Stimulated activated CD8-positive, alpha-beta memory T cell treated with anti-CD3 and anti-CD28 coated beads, Interleukin-7, amount 100 ng/mL, for 24 hours (primary cell): Measurements from ENCODE around the gene BST2.

Experiments
- DNase-seq: peaks from one replicate; pipeline ENCODE4 v3.0.0-alpha.2; 2020; ENCODE audit warnings: low read depth

BST2 gene

DNA sequence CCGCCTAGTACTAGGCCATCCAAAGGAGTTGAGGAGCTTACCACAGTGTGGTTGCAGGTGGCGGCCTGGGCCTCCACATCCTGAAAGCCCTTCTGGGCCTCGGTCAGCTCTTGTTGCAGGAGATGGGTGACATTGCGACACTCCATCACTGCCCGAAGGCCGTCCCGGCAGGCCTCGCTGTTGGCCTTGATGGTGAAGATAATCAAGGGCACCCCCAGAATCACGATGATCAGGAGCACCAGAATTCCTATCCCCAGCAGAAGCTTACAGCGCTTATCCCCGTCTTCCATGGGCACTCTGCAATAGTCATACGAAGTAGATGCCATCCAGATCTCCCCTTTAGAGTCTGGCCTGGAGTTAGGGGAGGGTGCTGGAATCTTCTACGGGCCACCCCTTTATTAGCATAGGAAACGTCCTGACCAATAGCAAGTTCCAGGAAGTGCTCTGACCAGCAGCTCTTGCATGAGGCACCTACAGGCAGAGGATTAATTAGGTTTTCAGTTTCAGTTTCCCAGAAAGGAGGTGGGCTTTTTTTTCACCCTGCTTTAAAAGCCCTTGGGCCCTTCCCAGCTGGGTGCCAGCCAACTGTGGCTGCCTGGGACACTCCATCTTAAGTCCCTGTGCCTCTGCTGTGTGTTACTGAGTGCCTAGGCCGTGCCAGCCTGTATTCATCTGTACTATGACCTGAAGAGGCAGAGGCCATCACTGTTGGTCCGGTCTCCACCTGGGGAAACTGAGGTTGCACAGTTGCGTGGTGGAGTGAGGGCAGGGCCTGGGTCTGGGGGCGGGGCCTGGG lies at the start of gene BST2:
Gene BST2 (minus strand): TSS at position 381 of the 796 bp plus-strand sequence. CDS start 55 bp downstream, at position 326.
- no peak for DNase-seq

DNA sequence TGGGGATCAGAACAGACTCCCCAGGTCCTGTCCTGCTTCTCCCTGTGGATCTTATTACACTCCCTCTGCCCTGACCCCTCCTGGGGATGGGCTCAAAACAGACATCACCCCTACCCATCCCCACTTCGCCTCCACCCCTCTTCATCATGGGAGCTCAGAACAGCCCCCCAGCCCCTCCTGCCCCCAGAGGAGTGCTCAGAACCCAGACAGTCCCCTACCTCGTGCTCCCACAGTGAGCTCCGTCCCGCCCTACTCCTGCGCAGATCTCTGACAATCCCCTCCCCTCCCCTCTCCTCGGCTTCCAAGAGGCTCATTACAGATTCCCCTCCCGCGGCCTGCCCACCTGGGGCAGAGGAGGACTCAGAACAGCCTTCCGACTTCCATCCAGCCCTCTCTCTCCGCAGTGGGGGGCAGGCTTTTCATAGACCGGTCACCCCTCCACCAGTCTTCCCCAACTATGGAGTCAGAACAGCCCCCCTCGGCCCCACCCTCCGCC lies 49.2 kb upstream of the BST2 start:
- no peak for DNase-seq

DNA sequence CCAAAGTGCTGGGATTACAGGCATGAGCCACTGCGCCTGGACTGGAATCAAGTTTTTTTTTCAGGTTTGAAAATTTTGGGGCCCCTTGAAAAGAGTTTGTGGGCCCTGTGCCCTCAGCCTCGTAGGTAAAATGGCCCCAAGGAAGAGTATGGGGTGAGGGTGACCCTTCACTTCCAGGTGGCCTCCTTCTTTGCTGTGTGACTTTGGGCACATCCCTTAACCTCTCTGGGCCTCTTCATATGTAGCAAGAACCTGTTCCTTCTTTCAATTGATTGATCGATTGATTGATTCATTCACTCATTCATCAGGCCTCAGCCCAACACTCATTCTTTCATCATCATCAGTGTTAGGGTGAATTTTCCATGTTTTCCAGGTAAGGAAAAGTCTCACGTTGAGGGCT lies 46.4 kb upstream of the BST2 start:
- DNase-seq = no peak

DNA sequence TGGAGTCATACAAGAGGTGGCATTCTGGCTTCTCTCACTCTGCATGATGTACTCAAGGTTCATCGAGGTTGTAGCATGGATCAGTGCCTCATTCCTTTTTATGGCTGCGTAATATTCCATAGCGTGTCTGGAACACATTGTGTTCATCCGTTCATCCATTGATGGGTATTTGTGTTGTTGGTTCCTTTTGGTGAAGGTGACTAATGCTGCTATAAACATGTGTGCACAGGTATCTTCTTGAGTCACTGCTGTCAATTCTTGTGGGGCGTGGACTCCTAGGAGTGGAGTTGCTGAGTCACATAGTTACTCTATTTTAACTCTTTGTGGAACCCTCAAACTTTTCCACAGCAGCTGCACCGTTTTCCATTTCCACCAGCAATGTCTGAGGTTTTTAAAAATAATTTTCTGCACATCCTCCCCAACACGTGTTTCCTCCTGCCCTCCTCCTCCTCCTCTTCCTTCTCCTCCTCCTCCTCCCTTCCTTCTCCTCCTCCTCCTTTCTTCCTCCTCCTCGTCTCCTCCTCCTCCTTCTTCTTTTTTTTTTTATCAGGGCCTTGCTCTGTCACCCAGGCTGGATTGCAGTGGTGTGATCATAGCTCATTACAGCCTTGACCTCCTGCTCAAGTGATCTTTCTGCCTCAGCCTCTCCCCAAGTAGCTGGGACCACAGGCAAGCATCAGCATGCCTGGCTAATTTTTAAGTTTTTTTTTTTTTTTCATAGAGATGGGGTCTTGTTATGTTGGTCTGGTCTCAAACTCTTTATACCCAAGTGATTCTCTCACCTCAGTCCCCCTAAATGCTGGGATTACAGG lies 45.0 kb upstream of the BST2 start:
- no peak for DNase-seq

DNA sequence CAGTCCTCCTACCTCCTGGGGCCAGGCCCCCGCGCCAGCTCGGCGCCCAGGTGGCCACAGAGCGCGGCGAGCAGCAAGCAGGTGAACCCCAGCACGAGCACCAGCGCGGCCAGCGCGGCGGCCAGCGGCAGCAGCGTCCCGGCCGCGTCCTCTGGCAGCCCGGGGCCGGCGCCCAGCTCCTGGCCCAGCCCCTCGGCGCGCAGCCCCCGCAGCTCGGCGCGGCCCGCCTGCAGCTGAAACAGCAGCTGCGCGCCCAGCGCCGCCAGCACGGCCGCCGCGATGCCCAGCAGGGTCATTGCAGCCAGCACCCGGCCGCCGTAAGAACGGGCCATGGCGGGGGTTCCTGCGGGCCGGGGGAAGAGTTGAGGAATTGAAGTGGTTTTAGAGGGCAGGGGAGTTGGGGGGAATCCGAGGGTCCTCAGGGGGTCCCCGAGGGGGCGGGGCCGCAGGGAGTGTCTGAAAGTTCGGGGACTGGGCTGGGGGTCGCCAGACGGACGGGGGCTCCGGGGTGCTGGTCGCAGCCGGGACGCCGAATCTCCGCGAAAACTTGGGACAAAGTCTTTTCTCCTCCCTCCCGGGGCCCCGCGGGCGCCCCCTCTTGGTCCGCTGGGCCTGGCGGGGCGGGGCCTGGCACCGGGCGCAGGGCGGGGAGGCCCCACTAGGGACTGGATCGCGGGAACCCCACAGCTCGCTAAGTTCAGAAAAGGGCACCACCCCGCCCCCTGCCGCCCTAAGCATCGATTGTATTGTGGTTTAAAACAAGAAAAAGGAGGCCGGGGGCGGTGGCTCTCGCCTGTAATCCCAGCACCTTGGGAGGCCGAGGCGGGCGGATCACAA lies 42.9 kb upstream of the BST2 start, which contains the start of gene TMEM221:
Gene TMEM221 (minus strand): TSS at position 538 of the 837 bp plus-strand sequence. CDS start 206 bp downstream, at position 332.
- DNase-seq = no peak

- no peak for DNase-seq
Measured at GRCh38 chr19:17447704-17448130, 42.3 kb upstream of the BST2 start.

- no peak for DNase-seq
Measured at GRCh38 chr19:17445526-17446165, 40.2 kb upstream of the BST2 start.

- no peak for DNase-seq
Measured at GRCh38 chr19:17441241-17442021, 36.0 kb upstream of the BST2 start.

- DNase-seq = no peak
Measured at GRCh38 chr19:17436874-17437267, 31.4 kb upstream of the BST2 start.

GRCh38 chr19:17436094-17436873 lies 30.9 kb upstream of the BST2 start:
- no peak for DNase-seq

DNA sequence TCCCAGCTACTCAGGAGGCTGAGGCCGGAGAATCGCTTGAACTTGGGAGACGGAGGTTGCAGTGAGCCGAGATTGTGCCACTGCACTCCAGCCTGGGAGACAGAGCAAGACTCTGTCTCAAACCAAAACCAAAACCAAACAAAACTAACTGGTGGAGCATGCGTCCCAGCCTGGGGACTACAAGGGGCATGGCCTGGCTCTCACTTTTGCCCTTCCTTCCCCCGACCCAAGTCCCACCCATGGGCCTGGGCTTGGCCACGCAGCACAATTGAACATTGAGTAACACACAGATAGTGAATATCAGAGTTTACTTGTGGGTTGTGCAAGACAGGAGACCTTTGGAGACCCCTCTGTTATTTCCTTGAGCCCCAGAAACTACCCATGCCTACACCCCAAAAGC lies 29.8 kb upstream of the BST2 start:
- no peak for DNase-seq

- no peak for DNase-seq
Measured at GRCh38 chr19:17431417-17431816, 26.0 kb upstream of the BST2 start.

GRCh38 chr19:17429641-17430113 lies 24.2 kb upstream of the BST2 start:
- DNase-seq = no peak

DNA sequence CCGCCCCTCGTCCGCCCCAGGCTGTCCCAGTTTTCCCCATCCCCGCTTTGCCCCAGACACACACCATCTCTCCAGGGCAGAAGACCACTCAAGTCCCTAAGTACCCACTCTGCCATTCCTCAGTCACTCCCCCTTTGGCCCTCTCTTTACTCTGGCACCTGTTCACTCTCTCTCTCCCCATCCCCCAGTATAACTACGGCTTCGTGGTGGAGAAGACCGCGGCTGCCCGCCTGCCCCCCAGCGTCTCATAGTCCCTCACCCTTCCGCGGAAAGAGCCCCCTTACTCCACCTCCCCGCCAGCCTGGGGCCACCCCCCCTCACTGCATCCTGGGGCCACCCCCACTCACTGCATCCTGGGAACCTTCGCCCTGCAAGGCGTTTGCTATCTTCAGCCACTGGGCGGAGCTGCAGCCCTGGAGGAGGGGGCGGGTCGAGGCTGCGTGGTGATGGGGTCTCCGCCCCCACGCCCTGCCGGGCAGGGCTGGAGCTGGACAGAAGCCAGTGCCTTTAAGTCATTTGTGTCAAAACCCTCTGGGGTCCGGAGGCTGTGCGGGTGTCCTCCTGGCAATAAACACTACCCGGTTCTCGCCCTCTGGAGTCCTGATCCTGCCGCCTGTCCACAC lies 19.4 kb upstream of the BST2 start:
- no peak for DNase-seq

DNA sequence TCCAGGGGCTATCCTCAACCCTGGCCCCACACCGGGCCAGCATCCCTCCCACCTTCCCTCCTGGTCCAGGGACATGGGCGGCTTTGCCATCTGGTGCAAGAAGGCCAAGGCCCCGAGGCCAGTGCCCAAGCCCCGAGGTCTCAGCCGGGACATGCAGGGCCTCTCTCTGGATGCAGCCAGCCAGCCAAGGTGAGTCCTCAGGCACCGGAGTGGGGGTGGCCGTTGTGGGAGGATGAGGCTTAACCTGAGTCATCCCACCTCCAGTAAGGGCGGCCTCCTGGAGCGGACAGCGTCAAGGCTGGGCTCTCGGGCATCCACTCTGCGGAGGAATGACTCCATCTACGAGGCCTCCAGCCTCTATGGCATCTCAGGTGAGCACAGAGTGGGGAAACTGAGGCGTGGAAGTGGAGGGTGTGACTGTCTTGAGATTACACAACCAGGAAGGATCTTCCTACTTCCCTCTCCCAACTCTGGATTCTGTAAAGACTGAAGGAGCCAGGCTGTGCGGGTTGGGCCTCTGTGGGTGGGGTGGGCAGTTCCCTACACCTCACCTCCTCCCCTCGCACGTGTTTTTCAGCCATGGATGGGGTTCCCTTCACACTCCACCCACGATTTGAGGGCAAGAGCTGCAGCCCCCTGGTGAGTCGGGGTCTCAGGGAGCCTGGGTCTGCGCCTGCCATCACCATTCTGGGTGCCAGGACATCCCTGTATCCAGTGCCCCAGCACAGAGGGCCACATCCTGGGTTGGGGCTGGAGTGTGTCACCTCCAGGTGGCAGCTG lies 18.2 kb upstream of the BST2 start:
- no peak for DNase-seq

- no peak for DNase-seq
Measured at GRCh38 chr19:17421942-17422341, 16.5 kb upstream of the BST2 start.

- no peak for DNase-seq
Measured at GRCh38 chr19:17420475-17420924, 15.1 kb upstream of the BST2 start.
